ENCODE measurements around the gene ZFYVE21. TPM values are rescaled to one million over a fixed set of nuclear protein-coding genes. Genes with fewer than 3 reads are reported as not detected.
A peak's percentile ranks its signal among the peaks of the same experiment; 100 is the strongest.

ZFYVE21 gene
- total RNA-seq, 1 experiment from 2014 or later, result 31.3 TPM

- TF ChIP-seq REST (IDR thresholded peaks at IDR 0.05; ENCODE audit: low read depth), result no peak
These were observed 2.1 kb upstream of the ZFYVE21 start (continued) for GRCh38 chr14:103713304-103714062.

- Histone ChIP-seq H3K9me2 (ENCODE audit: insufficient read depth) (no peaks in the 10 kb centered on the region), H2AFZ (ENCODE audit: low read depth, low read length, poor library complexity, severe bottlenecking) (no peak overlapping the region), H3K79me2 (ENCODE audit: insufficient read depth, low read length) (peaks cover 76% of the 10 kb centered on the region), H3K9ac (ENCODE audit: low read length) (peak overlapping the region; percentile 98), H3K27me3 (ENCODE audit: insufficient read depth, low read length) (no peaks in the 10 kb centered on the region), H4K20me1 (ENCODE audit: insufficient read depth) (peaks cover 5% of the 10 kb centered on the region; the same call in 1 of the 2 replicates), H3K27ac (ENCODE audit: low read depth, low read length) (peak overlapping the region; percentile 77; the same call in 1 of the 2 replicates), H3K4me1 (ENCODE audit: control insufficient read depth in 1 of 2, insufficient read depth in 2 of 2, low read length in 2 of 2) (peaks cover 13 to 24% of the 10 kb centered on the region in 2 experiments), H3K4me2 (ENCODE audit: low read length) (peak overlapping the region; percentile 84), H3K36me3 (ENCODE audit: control insufficient read depth in 1 of 2, insufficient read depth in 2 of 2, low read length in 2 of 2) (peaks cover 0 to 11% of the 10 kb centered on the region in 2 experiments; a peak in 2 of 4 replicates), H3K9me3 (ENCODE audit: control insufficient read depth in 1 of 2, insufficient read depth in 1 of 2, low read depth in 1 of 2, low read length in 2 of 2) (no peaks in the 10 kb centered on the region), H3K4me3 (replicated peaks in 1 of 2; ENCODE audit: low read depth in 1 of 2, low read length in 2 of 2) (peak overlapping the region; percentile 58 to 81)
- POLR2A ChIA-PET, result no interaction called here
- TF ChIP-seq JUND (IDR thresholded peaks at IDR 0.05) (no peak), POLR2A (IDR thresholded peaks at IDR 0.05; ENCODE audit: borderline replicate concordance, extremely low read depth, insufficient read depth, insufficient read length) (no peak), SRF (IDR thresholded peaks at IDR 0.05; ENCODE audit: low read depth) (no peak), ELF1 (IDR thresholded peaks at IDR 0.05; ENCODE audit: borderline replicate concordance, low read depth) (no peak), EGR1 (IDR thresholded peaks at IDR 0.05; ENCODE audit: low read depth) (no peak)
- ATAC-seq, result no peak
- no peak for DNase-seq (ENCODE audit: low read depth, low spot score)
- intact Hi-C loops (cut with micrococcal nuclease), result no loop called here
- TSS peak; percentile 85 for BruUV-seq (replicated peaks)
- RAD21 ChIA-PET (ENCODE audit: low non-redundant PET in 1 of 2, low total read pairs in 2 of 2, uncharacterized antibody in 2 of 2, unreplicated experiment in 2 of 2), result no interaction called here
- CTCF ChIA-PET, result no interaction called here
These were observed 1.4 kb upstream of the ZFYVE21 start for GRCh38 chr14:103714063-103714724.
